ENCODE data around the gene PEX3. TPM values are rescaled to one million over a fixed set of nuclear protein-coding genes. Genes with fewer than 3 reads are reported as not detected.

The PEX3 gene
- total RNA-seq, 1 experiment from 2014 or later = 12.9 TPM

DNA sequence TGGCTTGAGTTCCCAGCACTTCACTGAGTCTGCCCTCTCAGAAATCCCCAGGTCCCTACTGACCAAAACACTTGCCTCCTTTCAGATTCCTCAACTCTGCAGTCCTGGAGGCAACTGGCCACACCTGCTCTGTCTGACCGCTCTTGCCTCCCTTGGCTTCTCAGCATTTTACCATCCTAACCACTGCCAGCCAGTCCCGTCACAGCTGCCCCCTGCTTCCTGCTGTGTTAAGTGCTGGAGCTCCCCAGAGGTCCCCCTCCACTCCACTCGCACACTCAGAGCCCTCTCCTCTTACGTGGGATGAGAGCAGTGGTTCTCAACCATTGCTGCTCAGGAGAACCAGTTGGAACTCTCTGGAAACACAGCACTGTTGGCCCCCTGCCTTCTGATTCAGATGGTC, 20.6 kb upstream of the PEX3 start:
- H3K79me2 ChIP-seq (ENCODE audit: insufficient read depth, low read length) = no peaks in the 10 kb centered on the region
- peaks cover 2 to 15% of the 10 kb centered on the region in 2 experiments; a peak in 1 of 4 replicates for H3K36me3 ChIP-seq (ENCODE audit: control insufficient read depth in 1 of 2, insufficient read depth in 2 of 2, low read length in 2 of 2)
- H2AFZ ChIP-seq (ENCODE audit: low read depth, low read length, poor library complexity, severe bottlenecking) = no peak overlapping the region
- DNase-seq (ENCODE audit: low read depth, low spot score) = no peak
- no TSS peak for BruUV-seq (replicated peaks)
- H3K4me3 ChIP-seq (replicated peaks in 1 of 2; ENCODE audit: low read depth in 1 of 2, low read length in 2 of 2) = no peak overlapping the region
- no peak for ATAC-seq
- TF ChIP-seq POLR2A (IDR thresholded peaks at IDR 0.05; ENCODE audit: borderline replicate concordance, extremely low read depth, insufficient read depth, insufficient read length) (no peak), SIN3A (IDR thresholded peaks at IDR 0.05; ENCODE audit: low read depth) (no peak), RAD21 (IDR thresholded peaks at IDR 0.05; ENCODE audit: low read depth) (no peak), POLR2AphosphoS5 (IDR thresholded peaks at IDR 0.05; ENCODE audit: low read depth, low read length) (no peak), JUND (IDR thresholded peaks at IDR 0.05) (no peak), ZNF274 (IDR thresholded peaks at IDR 0.05; ENCODE audit: low read depth, low read length) (no peak), EZH2 (IDR thresholded peaks at IDR 0.05) (no peak), EGR1 (IDR thresholded peaks at IDR 0.05; ENCODE audit: low read depth) (no peak), ATF3 (IDR thresholded peaks at IDR 0.05) (no peak), YY1 (IDR thresholded peaks at IDR 0.05; ENCODE audit: extremely low read depth, insufficient replicate concordance, low read depth, low read length) (no peak), REST (IDR thresholded peaks at IDR 0.05; ENCODE audit: low read depth) (no peak), CBX3 (IDR thresholded peaks at IDR 0.05; ENCODE audit: low read depth) (no peak), EZH2phosphoT487 (IDR thresholded peaks at IDR 0.05; ENCODE audit: borderline replicate concordance) (no peak), CEBPB (IDR thresholded peaks at IDR 0.05; ENCODE audit: low read depth) (no peak), ZFX (IDR thresholded peaks at IDR 0.05) (no peak), SP1 (IDR thresholded peaks at IDR 0.05; ENCODE audit: low read depth) (no peak), FOSL1 (IDR thresholded peaks at IDR 0.05; ENCODE audit: low read depth) (no peak), SRF (IDR thresholded peaks at IDR 0.05; ENCODE audit: low read depth) (no peak)
- H3K9me2 ChIP-seq (ENCODE audit: insufficient read depth) = no peaks in the 10 kb centered on the region
- intact Hi-C loops (cut with micrococcal nuclease) = loop anchor here (5.0 to 10.0 kb wide), 3 partner anchors 393 to 863 kb away; partner anchors contain the start of gene HIVEP2
- H3K9ac ChIP-seq (ENCODE audit: low read length) = no peak overlapping the region
- no peak overlapping the region for H3K27ac ChIP-seq (ENCODE audit: low read depth, low read length)
- no peaks in the 10 kb centered on the region for H3K9me3 ChIP-seq (ENCODE audit: control insufficient read depth in 1 of 2, insufficient read depth in 1 of 2, low read depth in 1 of 2, low read length in 2 of 2)
- no peak overlapping the region for H3K4me2 ChIP-seq (ENCODE audit: low read length)
- H4K20me1 ChIP-seq (ENCODE audit: insufficient read depth) = no peaks in the 10 kb centered on the region
- no peaks in the 10 kb centered on the region for H3K4me1 ChIP-seq (ENCODE audit: control insufficient read depth in 1 of 2, insufficient read depth in 2 of 2, low read length in 2 of 2)
- H3K27me3 ChIP-seq (ENCODE audit: insufficient read depth, low read length) = no peaks in the 10 kb centered on the region
- ChIA-PET CTCF (interaction anchor here (2.2 to 3.6 kb wide), 2 partner anchors 738 to 955 kb away, joined by 7 to 43 read pairs; no protein-coding TSS in a partner anchor), RAD21 (ENCODE audit: low non-redundant PET in 1 of 2, low total read pairs in 2 of 2, uncharacterized antibody in 2 of 2, unreplicated experiment in 2 of 2) (no interaction called here), POLR2A (no interaction called here)

Measured in HCT116 (cell line).